DMS153 treated with DMSO at 0.1 percent for 48 hours (cell line): ENCODE data around the gene MYO3B.
"Not testable (repeated sequence)": the region's sequence is repeated elsewhere in the genome, so short reads cannot be mapped to it uniquely, and the experiment has no call there.

ENCODE experiments used
- DNase-seq: peaks from one replicate; lab custom pipeline; 2025; ENCODE audit not compliant: unreplicated experiment; lab: John Stamatoyannopoulos, UW

Gene MYO3B

GRCh38 chr2:170535552-170535951, 357.6 kb downstream of the MYO3B start:
- no peak for DNase-seq

GRCh38 chr2:170544817-170545216, 366.9 kb downstream of the MYO3B start:
- DNase-seq, result no peak

DNA sequence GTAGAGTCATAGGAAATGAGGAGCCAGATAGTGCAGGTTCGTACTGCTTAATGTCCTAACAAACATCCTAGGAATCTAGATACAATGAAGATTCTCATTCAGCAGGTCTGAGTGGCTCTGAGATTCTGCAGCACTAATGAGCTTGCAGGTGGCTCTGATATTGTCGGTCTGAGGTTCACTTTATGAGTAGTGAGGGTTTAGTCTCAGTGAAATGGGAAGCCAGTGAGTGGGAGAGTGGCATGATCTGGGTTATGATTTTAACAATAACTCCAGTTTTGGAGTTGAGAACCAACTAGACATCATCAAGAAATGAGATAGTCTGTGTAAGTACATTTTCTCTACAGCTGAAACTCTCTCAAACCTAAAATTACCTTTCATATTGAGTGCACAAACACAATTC, 370.4 kb downstream of the MYO3B start:
- no peak for DNase-seq

DNA sequence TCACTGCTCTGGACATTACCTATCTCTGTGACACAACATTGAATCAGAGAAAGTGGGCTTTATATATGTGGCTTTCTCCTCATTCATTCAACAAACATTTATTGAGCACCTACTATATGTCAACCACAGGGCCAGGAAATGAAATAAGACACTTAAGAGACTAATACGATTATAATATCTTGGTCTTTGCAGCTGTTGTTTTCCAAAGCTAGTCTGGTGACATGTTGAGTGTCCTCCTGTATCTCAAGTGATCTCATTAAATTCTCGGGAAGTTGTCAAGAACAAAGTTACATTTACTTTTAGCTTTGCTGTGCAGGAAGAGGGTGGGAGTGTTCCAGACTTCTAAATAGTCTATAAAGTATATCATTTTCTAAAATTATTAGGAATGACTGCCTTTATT, 372.6 kb downstream of the MYO3B start:
- no peak for DNase-seq

GRCh38 chr2:170551899-170552298, 374.0 kb downstream of the MYO3B start:
- DNase-seq, result not testable (repeated sequence)

DNA sequence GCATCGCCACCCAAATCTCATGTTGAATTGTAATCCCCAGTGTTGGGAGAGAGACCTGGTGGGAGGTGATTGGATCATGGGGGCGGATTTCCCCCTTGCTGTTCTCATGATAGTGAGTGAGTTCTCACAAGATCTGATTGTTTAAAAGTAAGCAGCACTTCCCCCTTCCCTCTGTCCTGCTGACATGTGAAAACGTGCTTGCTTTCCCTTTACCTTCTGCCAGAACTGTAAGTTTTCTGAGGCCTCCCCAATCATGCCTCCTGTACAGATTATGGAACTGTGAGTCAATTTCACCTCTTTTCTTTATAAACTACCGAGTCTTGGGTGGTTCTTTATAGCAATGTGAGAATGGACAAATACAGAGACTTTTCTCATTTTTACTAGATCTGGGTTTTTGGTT, 375.8 kb downstream of the MYO3B start:
- DNase-seq, result no peak

DNA sequence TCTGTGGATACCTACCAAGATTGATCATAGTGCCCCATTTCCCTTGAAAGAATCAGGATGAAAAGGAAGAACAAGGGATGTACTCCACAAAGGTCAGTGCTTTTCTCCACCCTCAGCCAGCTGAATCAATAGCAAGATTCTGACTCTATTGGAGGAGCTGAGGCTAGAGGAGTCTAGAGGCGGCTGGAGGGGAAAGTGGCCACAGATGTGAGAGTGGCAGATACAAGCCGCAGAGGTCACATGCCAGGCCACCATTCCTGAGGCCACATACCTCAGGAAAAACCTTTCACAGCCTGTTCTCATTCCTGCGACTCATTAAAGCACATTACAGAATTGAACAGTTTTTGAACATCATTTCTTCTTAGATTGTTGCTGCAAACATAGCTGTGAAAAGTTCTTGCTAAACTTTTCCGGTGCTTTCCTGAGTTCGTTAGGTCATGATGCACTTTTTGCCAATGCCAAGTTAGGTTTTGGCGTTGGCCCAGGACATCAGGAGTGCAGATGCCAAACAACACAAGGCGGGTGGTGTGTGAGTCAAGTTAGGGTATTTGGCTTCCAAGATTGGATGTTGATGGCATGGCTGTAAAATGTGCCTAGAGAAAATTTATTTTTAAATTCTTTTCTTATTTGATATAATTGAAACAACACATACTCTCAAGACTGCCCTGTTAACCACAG, 376.5 kb downstream of the MYO3B start:
- no peak for DNase-seq

- no peak for DNase-seq
These were observed 385.0 kb downstream of the MYO3B start for GRCh38 chr2:170562928-170563327.

DNA sequence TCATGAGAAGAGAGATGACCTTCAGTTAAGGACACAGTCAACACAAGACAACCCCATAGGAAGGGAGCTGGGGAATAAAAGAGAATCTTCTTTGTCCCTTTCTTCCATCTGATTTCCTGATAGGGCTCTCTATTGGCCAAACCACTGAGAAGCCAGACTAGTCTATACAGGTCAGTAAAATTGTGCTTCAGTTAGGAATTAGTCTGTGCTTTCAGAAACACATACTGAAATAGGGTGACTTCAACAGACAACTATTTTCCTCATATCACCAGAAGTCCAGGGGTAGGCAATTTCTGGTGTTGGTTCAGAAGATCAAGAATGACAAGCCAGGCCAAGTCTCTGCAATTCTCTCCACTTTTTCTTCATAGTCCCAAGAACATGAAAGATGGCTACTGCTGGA, 385.5 kb downstream of the MYO3B start:
- no peak for DNase-seq

- DNase-seq, result no peak
These were observed 388.2 kb downstream of the MYO3B start for GRCh38 chr2:170566138-170566537.

- no peak for DNase-seq
These were observed 389.5 kb downstream of the MYO3B start for GRCh38 chr2:170567429-170567828.

GRCh38 chr2:170568511-170568910, 390.6 kb downstream of the MYO3B start:
- no peak for DNase-seq

DNA sequence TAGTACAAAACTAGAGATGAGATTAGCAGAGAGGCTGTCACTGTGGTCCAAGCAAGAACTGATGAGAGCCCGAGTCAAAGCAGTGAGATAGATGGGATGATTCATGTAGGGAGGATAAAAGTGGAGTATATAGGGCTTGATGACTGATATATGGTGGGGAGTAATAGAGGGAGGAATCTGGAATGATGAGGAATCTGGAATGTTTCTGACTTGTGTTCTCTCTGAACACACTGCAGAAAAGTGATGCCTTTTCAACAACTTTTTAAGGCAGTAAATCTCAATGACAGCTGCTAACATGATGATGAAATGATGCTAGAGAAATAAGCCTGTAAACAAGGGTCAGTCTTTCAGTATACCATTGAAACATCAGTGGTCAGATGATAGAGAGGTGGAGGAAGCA, 393.7 kb downstream of the MYO3B start:
- DNase-seq, result no peak

DNA sequence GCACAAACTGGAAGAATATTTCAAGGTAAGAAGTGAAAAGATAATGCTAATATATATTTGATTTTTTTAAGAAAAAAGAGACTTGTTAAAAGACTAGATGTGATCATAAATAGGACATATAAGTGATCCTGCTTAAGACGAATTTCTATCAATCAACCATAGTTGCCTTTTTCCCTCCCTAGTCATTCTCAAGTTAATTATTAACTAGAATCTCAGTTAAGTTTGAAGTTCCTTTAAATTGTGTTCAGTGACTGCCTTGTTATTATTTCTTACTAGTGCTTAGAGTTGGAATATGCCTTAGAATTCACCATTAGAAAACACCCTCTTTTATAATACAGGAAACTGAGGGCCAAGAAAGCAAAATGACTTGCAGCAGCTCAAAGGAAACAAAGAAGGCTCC, 395.7 kb downstream of the MYO3B start:
- DNase-seq, result no peak

GRCh38 chr2:170576296-170576695, 398.3 kb downstream of the MYO3B start:
- no peak for DNase-seq

- no peak for DNase-seq
These were observed 399.4 kb downstream of the MYO3B start for GRCh38 chr2:170577356-170577755.

- DNase-seq, result no peak
These were observed 400.7 kb downstream of the MYO3B start for GRCh38 chr2:170578606-170579005.

DNA sequence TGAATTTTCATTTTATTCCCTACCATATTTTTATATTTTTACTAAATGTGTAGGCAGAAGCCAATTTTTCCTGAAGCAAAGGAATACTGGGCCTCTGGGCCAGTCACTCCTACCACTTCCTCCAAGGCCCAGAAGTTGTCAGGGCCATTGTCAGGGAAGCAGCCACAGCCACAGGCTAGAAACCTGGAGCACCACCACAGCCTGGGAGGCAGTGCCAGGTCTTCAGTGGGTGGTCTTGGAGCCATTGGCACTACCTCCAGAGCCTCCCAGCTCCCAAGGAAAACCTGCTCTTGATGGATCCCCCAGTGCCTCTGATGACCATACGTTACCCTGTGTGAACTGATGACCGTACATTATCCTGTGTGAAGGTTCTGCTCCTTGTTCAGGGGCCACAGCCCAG, 401.6 kb downstream of the MYO3B start:
- DNase-seq, result no peak

GRCh38 chr2:170582313-170582712, 404.4 kb downstream of the MYO3B start:
- no peak for DNase-seq

DNA sequence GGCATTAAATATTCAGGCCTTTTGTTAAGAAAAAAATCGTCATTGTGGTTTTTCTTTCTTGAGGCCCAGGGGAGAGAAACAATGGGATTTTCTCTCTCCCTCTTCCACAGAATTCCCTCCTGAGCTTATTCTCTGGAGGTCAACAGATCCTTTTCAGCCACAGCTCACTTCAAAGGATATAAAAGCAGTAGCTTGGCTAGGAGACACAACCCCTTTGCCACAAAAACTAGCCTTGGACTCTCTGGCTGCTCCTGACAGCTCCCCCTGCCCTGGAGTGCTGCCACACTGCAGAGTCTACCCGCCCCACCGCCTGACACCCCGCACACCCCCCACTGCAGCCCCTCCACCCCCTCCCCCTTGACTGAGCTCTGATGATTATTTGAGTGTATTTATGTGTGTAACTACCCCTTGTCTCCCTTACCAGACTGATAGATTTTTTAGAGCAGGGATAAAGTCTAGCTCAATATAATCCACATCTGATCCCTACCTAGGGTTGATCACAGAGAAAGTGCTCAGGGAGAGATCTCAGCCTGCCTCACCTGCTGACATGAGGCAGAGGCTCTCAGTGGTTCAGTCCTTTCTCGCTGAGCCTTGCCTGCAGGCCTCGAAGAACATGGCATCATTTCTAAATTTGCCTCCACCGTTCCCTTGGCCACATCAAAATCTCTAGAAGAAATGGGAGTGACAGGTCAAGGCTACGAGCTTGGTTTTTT, 405.0 kb downstream of the MYO3B start:
- DNase-seq, result no peak

DNA sequence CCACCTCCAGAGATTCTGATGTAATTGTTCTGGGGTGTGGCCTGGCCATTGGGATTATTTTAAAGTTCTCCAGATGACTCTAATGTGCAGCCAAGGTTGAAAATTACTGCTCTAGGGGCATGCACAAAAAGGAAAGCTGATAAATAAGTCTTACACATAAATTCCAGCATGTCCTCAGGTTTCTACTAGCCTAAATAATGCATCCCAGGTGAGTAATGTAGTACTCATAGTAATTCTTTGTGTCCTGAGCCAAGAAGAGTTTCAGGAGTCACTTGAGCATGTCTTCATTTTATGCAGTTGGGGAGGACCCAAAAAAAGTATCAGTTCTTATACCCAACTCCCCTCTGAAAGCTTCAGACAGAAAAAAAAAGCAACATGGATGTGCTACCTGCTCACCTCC, 407.1 kb downstream of the MYO3B start:
- no peak for DNase-seq

- DNase-seq, result no peak
These were observed 408.7 kb downstream of the MYO3B start for GRCh38 chr2:170586571-170587095.

GRCh38 chr2:170587117-170587516, 409.2 kb downstream of the MYO3B start:
- no peak for DNase-seq
